GM12878 (cell line): ENCODE results near the gene CLUH. TPM values are rescaled to one million over a fixed set of nuclear protein-coding genes. Genes with fewer than 3 reads are reported as not detected.

ENCODE experiments used
- BCL3 ChIP-seq: IDR thresholded peaks from 2 replicates; pipeline ENCODE4 v1.6.1; 2011; ENCODE audit warnings: borderline replicate concordance, low read depth, mild to moderate bottlenecking, moderate library complexity, low read length; ENCODE audit not compliant: insufficient read depth, poor library complexity, severe bottlenecking
- BHLHE40 ChIP-seq, 2 experiments: fragments of 450-650 bp in 1 of 2; IDR thresholded peaks; 2 replicates each; pipeline ENCODE4 v1.6.1; 2011 to 2017; ENCODE audit warnings: low read depth in 2 of 2, borderline replicate concordance in 1 of 2, improper control_type of control experiment in 1 of 2, low read length in 1 of 2, mild to moderate bottlenecking in 1 of 2
- EZH2 ChIP-seq: IDR thresholded peaks from 2 replicates; pipeline ENCODE4 v1.6.1; 2012; ENCODE audit warnings: low read depth, mild to moderate bottlenecking, control low read depth, inconsistent platforms, low read length, borderline replicate concordance; ENCODE audit not compliant: control insufficient read depth
- FOXK2 ChIP-seq: fragments of 450-650 bp; IDR thresholded peaks from 2 replicates; pipeline ENCODE4 v1.6.1; 2017; ENCODE audit warnings: mild to moderate bottlenecking, moderate library complexity
- NFYB ChIP-seq: IDR thresholded peaks from 2 replicates; pipeline ENCODE4 v1.6.1; 2011; ENCODE audit warnings: low read depth, mild to moderate bottlenecking, low read length, improper control_type of control experiment, moderate library complexity; ENCODE audit not compliant: insufficient read depth
- PRDM15 ChIP-seq: fragments of 450-650 bp; formaldehyde crosslinking; IDR thresholded peaks from 2 replicates; pipeline ENCODE4 v1.4.0; 2020; ENCODE audit warnings: mild to moderate bottlenecking, moderate library complexity
- polyA plus RNA-seq, 11 experiments: library from polyadenylated mRNA; depleted of rRNA in 4 of 11; unstranded in 6 of 11; stranded (reverse) in 5 of 11; fragments of >200 nt; fragmentation: Nextera tagmentation in 4 of 11; fragmentation: Illumina TruSeq in 1 of 11; extraction: Ambion mirVana in 4 of 11; extraction: Trizol in 1 of 11; gene quantifications; 1 replicate in 1 of 11; 2 replicates in 10 of 11; pipeline versions ENCODE4 v1.2.1 to v1.2.3, GENCODE V29; 2011 to 2016; ENCODE audit warnings: inconsistent platforms in 2 of 11, missing spikeins in 2 of 11, low read depth in 1 of 11
- total RNA-seq, 4 experiments: library from RNA; depleted of rRNA in 3 of 4; stranded (reverse); fragments of >200 nt in 3 of 4; fragmentation: Illumina TruSeq in 1 of 4; extraction: Trizol in 1 of 4; gene quantifications; 2 replicates each; pipeline versions ENCODE4 v1.2.1 to v1.2.3, GENCODE V29; 2013 to 2021

Gene CLUH
- total and polyA plus RNA-seq, 10 of the 15 experiments (the other 5 are each of a cell fraction or from before 2014, with no cell fraction given), result 0.11 to 147 (median 60.2) TPM

- TF ChIP-seq PRDM15 (CRISPR knock-in tag) (no peak), BHLHE40 (IDR thresholded peaks at IDR 0.05; ENCODE audit: borderline replicate concordance in 1 of 2, low read depth in 2 of 2, low read length in 1 of 2) (no peak), NFYB (no peak), EZH2 (no peak), FOXK2 (no peak), BCL3 (no peak)
These were observed 6.8 kb upstream of the CLUH start (continued) for GRCh38 chr17:2718150-2718938.
